Measurements from ENCODE around the gene GATAD2A. TPM values are rescaled to one million over a fixed set of nuclear protein-coding genes. Genes with fewer than 3 reads are reported as not detected.
"Not testable (repeated sequence)": the region's sequence is repeated elsewhere in the genome, so short reads cannot be mapped to it uniquely, and the experiment has no call there.

The GATAD2A gene
- total and polyA plus RNA-seq, 2 donors from 2014 or later: 18.0 to 91.0 TPM

GRCh38 chr19:19451429-19452242 lies 46.2 kb downstream of the GATAD2A start:
- no peak overlapping the region for H3K9ac ChIP-seq (ENCODE audit: low read length in 3 of 3)
- no peak for FAIRE-seq
- TF ChIP-seq CTCF (IDR thresholded peaks at IDR 0.05; ENCODE audit: borderline replicate concordance, extremely low read depth, insufficient read depth): no peak
- no peaks in the 10 kb centered on the region for H3K9me3 ChIP-seq (ENCODE audit: control insufficient read depth in 2 of 3, insufficient read depth in 1 of 3, low read length in 3 of 3)
- H3K27ac ChIP-seq (ENCODE audit: low read depth in 2 of 2, low read length in 2 of 2): no peak overlapping the region
- intact Hi-C loops (cut with DNase I): no loop called here
- H3K4me3 ChIP-seq (ENCODE audit: low read length in 3 of 3): no peak overlapping the region
- H3K4me1 ChIP-seq (ENCODE audit: control insufficient read depth in 2 of 3, insufficient read depth in 2 of 3, low read depth in 1 of 3, low read length in 3 of 3): peaks cover 0 to 26% (median 11%) of the 10 kb centered on the region in 3 donors
- peak in 1 of 5 donors; percentile 15 for DNase-seq
- H3K36me3 ChIP-seq (ENCODE audit: control insufficient read depth in 2 of 3, insufficient read depth in 3 of 3, low read length in 3 of 3): no peaks in the 10 kb centered on the region
- no peaks in the 10 kb centered on the region for H3K27me3 ChIP-seq (ENCODE audit: control insufficient read depth, insufficient read depth, low read length)

- Histone ChIP-seq H3K27me3 (ENCODE audit: control insufficient read depth, insufficient read depth, low read length) (no peaks in the 10 kb centered on the region), H3K27ac (ENCODE audit: low read depth in 2 of 2, low read length in 2 of 2) (peak overlapping the region in 1 of 2 donors; percentile 43), H3K36me3 (ENCODE audit: control insufficient read depth in 2 of 3, insufficient read depth in 3 of 3, low read length in 3 of 3) (no peaks in the 10 kb centered on the region), H3K4me3 (ENCODE audit: low read length in 3 of 3) (no peak overlapping the region), H3K9ac (ENCODE audit: low read length in 3 of 3) (no peak overlapping the region), H3K4me1 (ENCODE audit: control insufficient read depth in 2 of 3, insufficient read depth in 2 of 3, low read depth in 1 of 3, low read length in 3 of 3) (peaks cover 0 to 24% (median 11%) of the 10 kb centered on the region in 3 donors), H3K9me3 (ENCODE audit: control insufficient read depth in 2 of 3, insufficient read depth in 1 of 3, low read length in 3 of 3) (no peaks in the 10 kb centered on the region)
- FAIRE-seq: no peak
- intact Hi-C loops (cut with DNase I): no loop called here
- peak in 1 of 5 donors; percentile 48 for DNase-seq
- TF ChIP-seq CTCF (IDR thresholded peaks at IDR 0.05; ENCODE audit: borderline replicate concordance, extremely low read depth, insufficient read depth): no peak
Measured at GRCh38 chr19:19452243-19453124, 47.0 kb downstream of the GATAD2A start.

- Histone ChIP-seq H3K36me3 (ENCODE audit: control insufficient read depth in 2 of 3, insufficient read depth in 3 of 3, low read length in 3 of 3) (no peaks in the 10 kb centered on the region), H3K4me3 (ENCODE audit: low read length in 3 of 3) (no peak overlapping the region), H3K9me3 (ENCODE audit: control insufficient read depth in 2 of 3, insufficient read depth in 1 of 3, low read length in 3 of 3) (no peaks in the 10 kb centered on the region), H3K27me3 (ENCODE audit: control insufficient read depth, insufficient read depth, low read length) (no peaks in the 10 kb centered on the region), H3K27ac (ENCODE audit: low read depth in 2 of 2, low read length in 2 of 2) (peak overlapping the region in 1 of 2 donors; percentile 43), H3K9ac (ENCODE audit: low read length in 3 of 3) (no peak overlapping the region), H3K4me1 (ENCODE audit: control insufficient read depth in 2 of 3, insufficient read depth in 2 of 3, low read depth in 1 of 3, low read length in 3 of 3) (peaks cover 0 to 23% (median 16%) of the 10 kb centered on the region in 3 donors)
- DNase-seq: peak in 2 of 5 donors; percentile 43 to 47
- no peak for FAIRE-seq
- intact Hi-C loops (cut with DNase I): no loop called here
- TF ChIP-seq CTCF (IDR thresholded peaks at IDR 0.05; ENCODE audit: borderline replicate concordance, extremely low read depth, insufficient read depth): no peak
Measured at GRCh38 chr19:19453125-19453454, 47.6 kb downstream of the GATAD2A start.

DNA sequence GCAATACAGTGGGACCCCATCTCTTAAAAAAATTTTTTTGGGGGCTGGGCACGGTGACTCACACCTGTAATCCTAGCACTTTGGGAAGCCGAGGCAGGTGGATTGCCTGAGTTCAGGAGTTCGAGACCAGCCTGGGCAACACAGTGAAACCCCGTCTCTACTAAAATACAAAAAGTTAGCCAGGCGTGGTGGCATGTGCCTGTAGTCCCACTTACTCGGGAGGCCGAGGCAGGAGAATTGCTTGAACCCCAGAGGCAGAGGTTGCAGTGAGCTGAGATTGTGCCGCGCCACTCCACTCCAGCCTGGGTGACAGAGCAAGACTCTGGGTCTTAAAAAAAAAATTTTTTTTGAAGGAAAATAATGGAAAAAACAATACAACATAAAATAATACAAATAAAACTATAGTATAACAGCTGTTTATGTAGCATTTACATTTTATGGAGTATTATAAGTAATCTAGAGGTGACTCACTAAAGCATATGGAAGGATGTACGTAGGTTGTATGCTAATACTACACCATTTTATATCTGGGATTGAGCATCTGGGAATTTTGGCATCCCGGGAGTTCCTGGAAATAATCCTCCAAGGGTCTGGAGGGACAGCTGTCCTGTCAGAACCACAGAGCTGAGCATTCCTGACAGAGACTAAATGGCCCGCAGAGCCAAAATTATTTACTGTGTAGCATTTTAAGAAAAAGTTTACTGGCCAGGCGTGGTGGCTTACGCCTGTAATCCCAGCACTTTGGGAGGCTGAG lies 49.9 kb downstream of the GATAD2A start:
- H3K36me3 ChIP-seq (ENCODE audit: control insufficient read depth in 2 of 3, insufficient read depth in 3 of 3, low read length in 3 of 3); H3K27me3 ChIP-seq (ENCODE audit: control insufficient read depth, insufficient read depth, low read length); H3K4me3 ChIP-seq (ENCODE audit: low read length in 3 of 3); intact Hi-C loops (cut with DNase I); FAIRE-seq; H3K9ac ChIP-seq (ENCODE audit: low read length in 3 of 3); H3K9me3 ChIP-seq (ENCODE audit: control insufficient read depth in 2 of 3, insufficient read depth in 1 of 3, low read length in 3 of 3); H3K27ac ChIP-seq (ENCODE audit: low read depth in 2 of 2, low read length in 2 of 2): not testable (repeated sequence)
- DNase-seq: peak in 1 of 5 donors; percentile 41
- peaks cover 0 to 38% (median 25%) of the 10 kb centered on the region in 3 donors for H3K4me1 ChIP-seq (ENCODE audit: control insufficient read depth in 2 of 3, insufficient read depth in 2 of 3, low read depth in 1 of 3, low read length in 3 of 3)

All from kidney (tissue), 14 donors.